ENCODE measurements around the gene TSPYL1.
A peak's percentile ranks its signal among the peaks of the same experiment; 100 is the strongest.

TSPYL1 gene

GRCh38 chr6:116279232-116280160 lies at the start of gene TSPYL1 (continued):
- TF ChIP-seq ZNF792 (tag by site-specific recombination; IDR thresholded peaks at IDR 0.05) = no peak; the same call in 1 of the 2 replicates
- peak; percentile 71; the same call in 1 of the 2 replicates for TF ChIP-seq PRDM2 (tag by site-specific recombination; IDR thresholded peaks at IDR 0.05; ENCODE audit: borderline replicate concordance)
- TF ChIP-seq, protein P1, sequence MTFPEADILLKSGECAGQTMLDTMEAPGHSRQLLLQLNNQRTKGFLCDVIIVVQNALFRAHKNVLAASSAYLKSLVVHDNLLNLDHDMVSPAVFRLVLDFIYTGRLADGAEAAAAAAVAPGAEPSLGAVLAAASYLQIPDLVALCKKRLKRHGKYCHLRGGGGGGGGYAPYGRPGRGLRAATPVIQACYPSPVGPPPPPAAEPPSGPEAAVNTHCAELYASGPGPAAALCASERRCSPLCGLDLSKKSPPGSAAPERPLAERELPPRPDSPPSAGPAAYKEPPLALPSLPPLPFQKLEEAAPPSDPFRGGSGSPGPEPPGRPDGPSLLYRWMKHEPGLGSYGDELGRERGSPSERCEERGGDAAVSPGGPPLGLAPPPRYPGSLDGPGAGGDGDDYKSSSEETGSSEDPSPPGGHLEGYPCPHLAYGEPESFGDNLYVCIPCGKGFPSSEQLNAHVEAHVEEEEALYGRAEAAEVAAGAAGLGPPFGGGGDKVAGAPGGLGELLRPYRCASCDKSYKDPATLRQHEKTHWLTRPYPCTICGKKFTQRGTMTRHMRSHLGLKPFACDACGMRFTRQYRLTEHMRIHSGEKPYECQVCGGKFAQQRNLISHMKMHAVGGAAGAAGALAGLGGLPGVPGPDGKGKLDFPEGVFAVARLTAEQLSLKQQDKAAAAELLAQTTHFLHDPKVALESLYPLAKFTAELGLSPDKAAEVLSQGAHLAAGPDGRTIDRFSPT (tag by site-specific recombination; IDR thresholded peaks at IDR 0.05) = 0 out of 2 replicates have a peak, but pooled peaks have one; percentile 29
- no peak for TF ChIP-seq ZSCAN23 (tag by site-specific recombination; IDR thresholded peaks at IDR 0.05)
- no peak for TF ChIP-seq ZNF184 (tag by site-specific recombination; IDR thresholded peaks at IDR 0.05)
- no peak for TF ChIP-seq ZNF174 (tag by site-specific recombination; IDR thresholded peaks at IDR 0.05)
- TF ChIP-seq, protein P2, sequence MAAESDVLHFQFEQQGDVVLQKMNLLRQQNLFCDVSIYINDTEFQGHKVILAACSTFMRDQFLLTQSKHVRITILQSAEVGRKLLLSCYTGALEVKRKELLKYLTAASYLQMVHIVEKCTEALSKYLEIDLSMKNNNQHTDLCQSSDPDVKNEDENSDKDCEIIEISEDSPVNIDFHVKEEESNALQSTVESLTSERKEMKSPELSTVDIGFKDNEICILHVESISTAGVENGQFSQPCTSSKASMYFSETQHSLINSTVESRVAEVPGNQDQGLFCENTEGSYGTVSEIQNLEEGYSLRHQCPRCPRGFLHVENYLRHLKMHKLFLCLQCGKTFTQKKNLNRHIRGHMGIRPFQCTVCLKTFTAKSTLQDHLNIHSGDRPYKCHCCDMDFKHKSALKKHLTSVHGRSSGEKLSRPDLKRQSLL (tag by site-specific recombination; IDR thresholded peaks at IDR 0.05) = no peak
- no peak for TF ChIP-seq ZNF311 (tag by site-specific recombination; IDR thresholded peaks at IDR 0.05; ENCODE audit: borderline replicate concordance)
- no peak for TF ChIP-seq ZNF558 (tag by site-specific recombination; IDR thresholded peaks at IDR 0.05)
- no peak for TF ChIP-seq ZNF155 (tag by site-specific recombination; IDR thresholded peaks at IDR 0.05)
- peak; percentile 7; the same call in 1 of the 2 replicates for TF ChIP-seq GLI4 (tag by site-specific recombination; IDR thresholded peaks at IDR 0.05)
- no peak for TF ChIP-seq ZNF292 (tag by site-specific recombination; IDR thresholded peaks at IDR 0.05; ENCODE audit: borderline replicate concordance, low read depth)
- TF ChIP-seq ZSCAN5A (tag by site-specific recombination; IDR thresholded peaks at IDR 0.05) = peak; percentile 44; the same call in 1 of the 2 replicates
- TF ChIP-seq ZNF707 (tag by site-specific recombination; IDR thresholded peaks at IDR 0.05) = no peak
- TF ChIP-seq ZBTB26 (tag by site-specific recombination; optimal IDR thresholded peaks at IDR 0.05) = peak; percentile 59
- TF ChIP-seq ZNF146 (tag by site-specific recombination; IDR thresholded peaks at IDR 0.05) = no peak
- TF ChIP-seq ZBTB7A (tag by site-specific recombination; IDR thresholded peaks at IDR 0.05; ENCODE audit: low read depth) = no peak
- TF ChIP-seq ZNF776 (tag by site-specific recombination; IDR thresholded peaks at IDR 0.05; ENCODE audit: borderline replicate concordance) = no peak
- TF ChIP-seq HOXC10 (CRISPR knock-in tag; IDR thresholded peaks at IDR 0.05) = 0 out of 2 replicates have a peak, but pooled peaks have one; percentile 34
- 0 out of 2 replicates have a peak, but pooled peaks have one; percentile 52 for TF ChIP-seq KLF1 (tag by site-specific recombination; IDR thresholded peaks at IDR 0.05)
- TF ChIP-seq ZNF24 (tag by site-specific recombination; IDR thresholded peaks at IDR 0.05) = 0 out of 2 replicates have a peak, but pooled peaks have one; percentile 65
- TF ChIP-seq ZNF354C (tag by site-specific recombination; IDR thresholded peaks at IDR 0.05; ENCODE audit: borderline replicate concordance, low read depth) = no peak
- TF ChIP-seq FEZF1 (tag by site-specific recombination; IDR thresholded peaks at IDR 0.05) = peak; percentile 32; the same call in 1 of the 2 replicates
- peak; percentile 88; the same call in 1 of the 2 replicates for TF ChIP-seq ZFP37 (tag by site-specific recombination; IDR thresholded peaks at IDR 0.05)
- TF ChIP-seq ZNF221 (tag by site-specific recombination; IDR thresholded peaks at IDR 0.05; ENCODE audit: borderline replicate concordance) = no peak

All from HEK293 (cell line).